ENCODE data around the gene CXCL8. TPM values are rescaled to one million over a fixed set of nuclear protein-coding genes. Genes with fewer than 3 reads are reported as not detected.

The CXCL8 gene
- total and polyA plus RNA-seq, 3 donors from 2014 or later, result 0.66 TPM; not detected in 2

GRCh38 chr4:73707269-73707875 is 33.0 kb upstream of the CXCL8 start:
- no peak for DNase-seq
- H3K36me3 ChIP-seq (ENCODE audit: low read depth, missing control alignments), result no peaks in the 10 kb centered on the region
- H3K9me3 ChIP-seq, result no peaks in the 10 kb centered on the region
- no peaks in the 10 kb centered on the region for H3K4me1 ChIP-seq
- intact Hi-C loops (cut with DNase I; ENCODE audit: low total_unique reads), result no loop called here
- no peak overlapping the region for H3K27ac ChIP-seq
- 90 to 92% methylated on average over 4 of the region's 4 CpGs for WGBS, 2 donors
- no peak overlapping the region for H3K4me3 ChIP-seq
- TF ChIP-seq, protein P1, sequence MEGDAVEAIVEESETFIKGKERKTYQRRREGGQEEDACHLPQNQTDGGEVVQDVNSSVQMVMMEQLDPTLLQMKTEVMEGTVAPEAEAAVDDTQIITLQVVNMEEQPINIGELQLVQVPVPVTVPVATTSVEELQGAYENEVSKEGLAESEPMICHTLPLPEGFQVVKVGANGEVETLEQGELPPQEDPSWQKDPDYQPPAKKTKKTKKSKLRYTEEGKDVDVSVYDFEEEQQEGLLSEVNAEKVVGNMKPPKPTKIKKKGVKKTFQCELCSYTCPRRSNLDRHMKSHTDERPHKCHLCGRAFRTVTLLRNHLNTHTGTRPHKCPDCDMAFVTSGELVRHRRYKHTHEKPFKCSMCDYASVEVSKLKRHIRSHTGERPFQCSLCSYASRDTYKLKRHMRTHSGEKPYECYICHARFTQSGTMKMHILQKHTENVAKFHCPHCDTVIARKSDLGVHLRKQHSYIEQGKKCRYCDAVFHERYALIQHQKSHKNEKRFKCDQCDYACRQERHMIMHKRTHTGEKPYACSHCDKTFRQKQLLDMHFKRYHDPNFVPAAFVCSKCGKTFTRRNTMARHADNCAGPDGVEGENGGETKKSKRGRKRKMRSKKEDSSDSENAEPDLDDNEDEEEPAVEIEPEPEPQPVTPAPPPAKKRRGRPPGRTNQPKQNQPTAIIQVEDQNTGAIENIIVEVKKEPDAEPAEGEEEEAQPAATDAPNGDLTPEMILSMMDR (IDR thresholded peaks at IDR 0.05), result no peak
- TF ChIP-seq POLR2A (IDR thresholded peaks at IDR 0.05), result no peak
- H3K27me3 ChIP-seq, result no peaks in the 10 kb centered on the region

DNA sequence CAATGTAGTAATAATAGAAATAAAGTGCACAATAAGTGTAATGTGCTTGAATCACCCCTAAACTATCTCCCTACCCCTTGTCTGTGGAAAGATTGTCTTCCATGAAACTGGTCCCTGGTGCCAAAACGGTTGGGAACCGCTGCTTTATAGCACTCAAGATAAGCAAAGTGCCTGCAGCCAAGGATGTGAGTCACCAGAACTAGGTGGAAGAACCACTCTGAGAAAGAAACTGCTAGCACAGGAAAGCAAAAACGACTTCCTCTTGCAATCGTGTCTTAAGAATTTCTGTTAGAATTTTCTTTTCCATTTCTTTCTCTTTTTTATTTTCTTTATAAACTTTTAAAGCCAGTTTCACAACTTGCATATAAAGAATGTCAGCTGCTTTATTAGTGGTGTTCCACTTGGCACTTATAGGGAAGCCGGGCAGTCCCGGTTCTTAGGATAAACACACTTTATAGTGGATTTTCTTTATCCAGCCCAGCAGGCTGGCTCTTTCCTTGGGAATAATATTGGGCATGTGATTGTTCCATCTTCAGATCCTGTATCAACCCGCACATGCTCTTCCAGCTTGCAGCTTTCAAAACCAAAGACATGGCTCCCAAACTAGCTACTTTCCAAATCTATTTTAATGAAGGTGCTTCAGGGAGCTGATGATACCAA is 32.3 kb upstream of the CXCL8 start:
- H3K4me1 ChIP-seq, result no peaks in the 10 kb centered on the region
- TF ChIP-seq, protein P1 (IDR thresholded peaks at IDR 0.05), result no peak
- TF ChIP-seq POLR2A (IDR thresholded peaks at IDR 0.05), result no peak
- WGBS, 2 donors, result 47 to 52% methylated on average over 7 of the region's 7 CpGs
- H3K36me3 ChIP-seq (ENCODE audit: low read depth, missing control alignments), result no peaks in the 10 kb centered on the region
- H3K9me3 ChIP-seq, result no peaks in the 10 kb centered on the region
- H3K27me3 ChIP-seq, result no peaks in the 10 kb centered on the region
- no peak overlapping the region for H3K27ac ChIP-seq
- intact Hi-C loops (cut with DNase I; ENCODE audit: low total_unique reads), result no loop called here
- no peak overlapping the region for H3K4me3 ChIP-seq
- no peak for DNase-seq

DNA sequence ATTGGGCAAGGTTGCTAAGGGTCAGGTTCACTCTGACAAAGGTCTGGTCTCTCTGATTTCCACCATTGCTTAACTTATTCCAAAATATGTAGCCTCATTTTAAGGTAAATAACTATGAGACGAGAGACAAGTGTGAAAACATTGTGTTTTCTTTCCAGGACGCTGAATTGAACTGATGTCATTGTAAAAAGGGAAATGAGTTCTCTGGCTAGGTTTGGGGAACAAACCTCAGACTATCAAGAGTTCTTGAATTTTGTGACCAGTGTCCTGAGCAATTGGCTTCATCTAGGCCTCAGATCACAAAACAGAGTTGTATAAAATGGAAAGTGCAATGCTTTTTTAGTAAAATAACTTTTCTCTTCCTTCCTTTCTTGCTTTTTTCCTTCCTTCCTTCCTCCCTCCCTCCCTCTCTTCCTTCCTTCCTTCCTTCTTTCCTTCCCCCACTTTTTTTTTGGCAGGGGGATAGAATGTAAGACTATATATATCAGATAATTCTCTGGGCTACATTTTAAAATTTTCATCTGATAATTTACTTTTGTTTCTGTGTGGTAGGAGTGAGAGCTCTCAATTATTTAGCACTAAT is 30.8 kb upstream of the CXCL8 start:
- Histone ChIP-seq H3K36me3 (ENCODE audit: low read depth, missing control alignments) (no peaks in the 10 kb centered on the region), H3K9me3 (no peaks in the 10 kb centered on the region), H3K27me3 (no peaks in the 10 kb centered on the region), H3K27ac (no peak overlapping the region), H3K4me1 (no peaks in the 10 kb centered on the region), H3K4me3 (no peak overlapping the region)
- DNase-seq, result no peak
- TF ChIP-seq POLR2A (IDR thresholded peaks at IDR 0.05), result no peak
- TF ChIP-seq, protein P1 (IDR thresholded peaks at IDR 0.05), result no peak
- intact Hi-C loops (cut with DNase I; ENCODE audit: low total_unique reads), result no loop called here
- 80 to 83% methylated on average over 2 of the region's 2 CpGs for WGBS, 2 donors

DNA sequence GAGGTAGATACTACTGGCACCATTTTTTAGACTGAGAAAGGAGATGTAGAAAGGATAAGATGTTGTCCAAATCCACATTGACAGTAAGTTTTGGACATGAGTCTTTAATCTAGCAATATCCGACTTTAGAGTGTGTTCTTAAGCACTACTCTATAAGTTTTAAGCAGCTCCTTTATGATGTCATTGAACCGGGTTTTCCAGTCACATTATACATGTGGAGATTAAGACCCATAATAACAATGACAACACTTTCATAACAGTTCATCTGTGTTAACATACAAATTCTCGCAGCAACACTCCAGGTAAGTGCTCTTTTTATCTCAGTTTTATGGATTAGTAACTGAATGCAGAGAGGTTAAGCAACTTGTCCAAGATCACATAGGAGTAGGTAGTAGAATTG is 30.3 kb upstream of the CXCL8 start:
- TF ChIP-seq, protein P1 (IDR thresholded peaks at IDR 0.05), result no peak
- TF ChIP-seq POLR2A (IDR thresholded peaks at IDR 0.05), result no peak
- DNase-seq, result no peak
- Histone ChIP-seq H3K27ac (no peak overlapping the region), H3K4me3 (no peak overlapping the region), H3K36me3 (ENCODE audit: low read depth, missing control alignments) (no peaks in the 10 kb centered on the region), H3K27me3 (no peaks in the 10 kb centered on the region), H3K4me1 (no peaks in the 10 kb centered on the region), H3K9me3 (no peaks in the 10 kb centered on the region)
- intact Hi-C loops (cut with DNase I; ENCODE audit: low total_unique reads), result no loop called here
- 94% methylated on average over 3 of the region's 3 CpGs for WGBS, 2 donors
